Measurements from ENCODE around the gene FHL1. TPM values are rescaled to one million over a fixed set of nuclear protein-coding genes. Genes with fewer than 3 reads are reported as not detected.
A peak's percentile ranks its signal among the peaks of the same experiment; 100 is the strongest.

Gene FHL1
- total RNA-seq, 2 experiments from 2014 or later, result 27.2 to 28.4 TPM

DNA sequence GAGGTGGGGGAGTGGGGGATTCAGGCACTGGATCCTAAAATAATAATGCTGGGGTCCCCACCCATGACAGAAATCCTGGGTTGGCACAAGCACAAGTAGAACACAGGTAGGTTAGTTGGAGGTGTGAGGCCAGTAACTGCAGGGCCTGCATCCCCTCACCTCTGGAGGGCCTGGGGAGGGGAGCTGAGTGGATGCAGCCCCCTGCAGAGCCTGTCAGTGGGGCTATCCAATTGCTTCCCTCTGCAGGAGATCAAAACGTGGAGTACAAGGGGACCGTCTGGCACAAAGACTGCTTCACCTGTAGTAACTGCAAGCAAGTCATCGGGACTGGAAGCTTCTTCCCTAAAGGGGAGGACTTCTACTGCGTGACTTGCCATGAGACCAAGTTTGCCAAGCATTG lies 60.2 kb downstream of the FHL1 start:
- Histone ChIP-seq H3K9me3 (ENCODE audit: control insufficient read depth in 1 of 2, insufficient read depth in 1 of 2, low read length in 2 of 2) (no peaks in the 10 kb centered on the region), H3K4me1 (ENCODE audit: insufficient read depth, low read length) (peaks cover 35% of the 10 kb centered on the region), H3K36me3 (ENCODE audit: insufficient read depth, low read length) (peaks cover 17% of the 10 kb centered on the region), H3K27me3 (ENCODE audit: control insufficient read depth in 1 of 2, insufficient read depth in 2 of 2, low read length in 2 of 2) (no peaks in the 10 kb centered on the region), H3K27ac (ENCODE audit: low read depth in 1 of 2, low read length in 2 of 2) (no peak overlapping the region), H3K4me3 (ENCODE audit: low read length) (no peak overlapping the region)
- no peak overlapping the region for H3K27ac Mint-ChIP-seq
- intact Hi-C loops (cut with DNase I, micrococcal nuclease), result loop anchor here in 1 of 2 experiments (10.0 kb wide), 1 partner anchor 57 kb away; no protein-coding TSS in a partner anchor
- H3K9me3 Mint-ChIP-seq, result no peaks in the 10 kb centered on the region
- ATAC-seq (ENCODE audit: poor library complexity) (no peak), DNase-seq (no peak)
- peaks cover 15% of the 10 kb centered on the region for H3K36me3 Mint-ChIP-seq (ENCODE audit: low read depth)
- no peak overlapping the region for H3K4me3 Mint-ChIP-seq
- peaks cover 35% of the 10 kb centered on the region for H3K4me1 Mint-ChIP-seq (ENCODE audit: low read depth)
- TF ChIP-seq, protein P1, sequence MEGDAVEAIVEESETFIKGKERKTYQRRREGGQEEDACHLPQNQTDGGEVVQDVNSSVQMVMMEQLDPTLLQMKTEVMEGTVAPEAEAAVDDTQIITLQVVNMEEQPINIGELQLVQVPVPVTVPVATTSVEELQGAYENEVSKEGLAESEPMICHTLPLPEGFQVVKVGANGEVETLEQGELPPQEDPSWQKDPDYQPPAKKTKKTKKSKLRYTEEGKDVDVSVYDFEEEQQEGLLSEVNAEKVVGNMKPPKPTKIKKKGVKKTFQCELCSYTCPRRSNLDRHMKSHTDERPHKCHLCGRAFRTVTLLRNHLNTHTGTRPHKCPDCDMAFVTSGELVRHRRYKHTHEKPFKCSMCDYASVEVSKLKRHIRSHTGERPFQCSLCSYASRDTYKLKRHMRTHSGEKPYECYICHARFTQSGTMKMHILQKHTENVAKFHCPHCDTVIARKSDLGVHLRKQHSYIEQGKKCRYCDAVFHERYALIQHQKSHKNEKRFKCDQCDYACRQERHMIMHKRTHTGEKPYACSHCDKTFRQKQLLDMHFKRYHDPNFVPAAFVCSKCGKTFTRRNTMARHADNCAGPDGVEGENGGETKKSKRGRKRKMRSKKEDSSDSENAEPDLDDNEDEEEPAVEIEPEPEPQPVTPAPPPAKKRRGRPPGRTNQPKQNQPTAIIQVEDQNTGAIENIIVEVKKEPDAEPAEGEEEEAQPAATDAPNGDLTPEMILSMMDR (IDR thresholded peaks at IDR 0.05), result no peak
- ChIA-PET POLR2A (no interaction called here), CTCF (no interaction called here)
- no peaks in the 10 kb centered on the region for H3K27me3 Mint-ChIP-seq

DNA sequence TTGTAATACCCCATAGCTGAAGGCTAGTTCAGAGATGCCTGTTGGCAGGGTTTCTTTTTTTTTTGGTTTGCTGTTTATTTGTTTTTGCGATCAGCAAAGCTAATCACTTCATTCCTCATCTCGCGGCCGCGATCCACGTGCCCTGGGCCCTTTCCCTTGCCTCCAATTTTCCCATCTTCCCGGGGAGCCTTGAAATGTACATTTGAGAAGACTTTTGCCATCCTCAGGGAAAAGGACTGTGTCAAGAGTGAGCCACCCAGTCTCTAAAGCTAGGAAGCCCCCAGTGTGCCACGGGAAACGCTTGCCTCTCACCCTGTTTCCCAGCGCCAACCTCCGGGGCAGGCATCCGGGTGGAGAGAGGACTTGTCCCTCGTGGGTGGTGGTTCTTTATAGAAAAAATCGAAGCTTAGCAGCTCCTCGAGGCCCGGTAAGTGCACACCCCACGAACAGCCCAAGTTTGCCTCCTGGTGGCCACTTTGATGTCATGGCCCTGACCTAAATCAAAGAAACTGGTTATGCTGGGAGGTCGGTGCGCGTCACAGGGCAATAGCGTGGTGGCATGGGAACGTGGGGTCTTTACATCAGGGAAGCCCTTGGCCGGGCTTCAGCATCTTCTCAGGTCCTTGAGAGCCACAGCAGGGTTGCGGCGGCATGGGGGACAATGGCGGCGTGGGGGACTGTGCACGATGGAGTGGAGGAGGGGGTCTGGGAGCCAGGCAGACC lies 61.8 kb downstream of the FHL1 start:
- POLR2A ChIA-PET, result no interaction called here
- ATAC-seq (ENCODE audit: poor library complexity) (peak; percentile 62), DNase-seq (peak in 13 of 14 experiments; percentile 6 to 73 (median 31))
- Histone ChIP-seq H3K27ac (ENCODE audit: low read depth in 1 of 2, low read length in 2 of 2) (no peak overlapping the region), H3K4me1 (ENCODE audit: insufficient read depth, low read length) (peaks cover 32% of the 10 kb centered on the region), H3K27me3 (ENCODE audit: control insufficient read depth in 1 of 2, insufficient read depth in 2 of 2, low read length in 2 of 2) (no peaks in the 10 kb centered on the region), H3K9me3 (ENCODE audit: control insufficient read depth in 1 of 2, insufficient read depth in 1 of 2, low read length in 2 of 2) (no peaks in the 10 kb centered on the region), H3K4me3 (ENCODE audit: low read length) (no peak overlapping the region), H3K36me3 (ENCODE audit: insufficient read depth, low read length) (peaks cover 17% of the 10 kb centered on the region)
- TF ChIP-seq, protein P1 (IDR thresholded peaks at IDR 0.05), result no peak
- intact Hi-C loops (cut with DNase I, micrococcal nuclease), result loop anchor here (1.0 to 10.0 kb wide), 2 partner anchors 56 to 181 kb away; no protein-coding TSS in a partner anchor
- Mint-ChIP-seq H3K27me3 (no peaks in the 10 kb centered on the region), H3K4me3 (no peak overlapping the region), H3K36me3 (ENCODE audit: low read depth) (peaks cover 18% of the 10 kb centered on the region), H3K27ac (no peak overlapping the region), H3K4me1 (ENCODE audit: low read depth) (peaks cover 19% of the 10 kb centered on the region), H3K9me3 (no peaks in the 10 kb centered on the region)
- CTCF ChIA-PET, result interaction anchor here (0.6 to 1.4 kb wide), 6 partner anchors 9 to 431 kb away, joined by 3 to 12 read pairs (median 3); no protein-coding TSS in a partner anchor

DNA sequence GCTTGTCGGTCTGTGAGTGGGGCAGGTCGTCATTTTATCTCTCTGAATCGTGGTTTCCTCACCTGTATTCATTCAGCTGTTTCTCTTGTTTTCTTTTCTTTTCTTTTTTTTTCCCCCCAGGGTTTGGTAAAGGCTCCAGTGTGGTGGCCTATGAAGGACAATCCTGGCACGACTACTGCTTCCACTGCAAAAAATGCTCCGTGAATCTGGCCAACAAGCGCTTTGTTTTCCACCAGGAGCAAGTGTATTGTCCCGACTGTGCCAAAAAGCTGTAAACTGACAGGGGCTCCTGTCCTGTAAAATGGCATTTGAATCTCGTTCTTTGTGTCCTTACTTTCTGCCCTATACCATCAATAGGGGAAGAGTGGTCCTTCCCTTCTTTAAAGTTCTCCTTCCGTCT lies 62.4 kb downstream of the FHL1 start:
- TF ChIP-seq, protein P1 (IDR thresholded peaks at IDR 0.05), result no peak
- no peaks in the 10 kb centered on the region for H3K9me3 ChIP-seq (ENCODE audit: control insufficient read depth in 1 of 2, insufficient read depth in 1 of 2, low read length in 2 of 2)
- intact Hi-C loops (cut with DNase I, micrococcal nuclease), result loop anchor here (1.0 to 10.0 kb wide), 2 partner anchors 55 to 181 kb away; no protein-coding TSS in a partner anchor
- POLR2A ChIA-PET, result no interaction called here
- ATAC-seq (ENCODE audit: poor library complexity), result no peak
- Mint-ChIP-seq H3K9me3 (no peaks in the 10 kb centered on the region), H3K4me1 (ENCODE audit: low read depth) (peaks cover 13% of the 10 kb centered on the region), H3K27me3 (no peaks in the 10 kb centered on the region), H3K36me3 (ENCODE audit: low read depth) (peaks cover 18% of the 10 kb centered on the region), H3K27ac (no peak overlapping the region), H3K4me3 (no peak overlapping the region)
- H3K4me3 ChIP-seq (ENCODE audit: low read length), result no peak overlapping the region
- no peaks in the 10 kb centered on the region for H3K27me3 ChIP-seq (ENCODE audit: control insufficient read depth in 1 of 2, insufficient read depth in 2 of 2, low read length in 2 of 2)
- no peak overlapping the region for H3K27ac ChIP-seq (ENCODE audit: low read depth in 1 of 2, low read length in 2 of 2)
- H3K4me1 ChIP-seq (ENCODE audit: insufficient read depth, low read length), result peaks cover 26% of the 10 kb centered on the region
- peaks cover 17% of the 10 kb centered on the region for H3K36me3 ChIP-seq (ENCODE audit: insufficient read depth, low read length)
- CTCF ChIA-PET, result interaction anchor here (1.0 to 1.4 kb wide), 3 partner anchors 8 to 182 kb away, joined by 3 to 12 read pairs (median 3); no protein-coding TSS in a partner anchor
- no peak for DNase-seq
